Activated naive CD8-positive, alpha-beta T cell (primary cell): Measurements from ENCODE around the gene MEIOB.

Source experiments
- H3K27ac Mint-ChIP-seq: one replicate; pipeline ENCODE4 v1.8.0; 2021; ENCODE audit warnings: mixed read lengths
- H3K27me3 Mint-ChIP-seq: one replicate; pipeline ENCODE4 v1.8.0; 2021; ENCODE audit warnings: mixed read lengths
- H3K36me3 Mint-ChIP-seq: one replicate; pipeline ENCODE4 v1.8.0; 2021; ENCODE audit warnings: mixed read lengths
- H3K4me1 Mint-ChIP-seq: one replicate; pipeline ENCODE4 v1.8.0; 2021; ENCODE audit warnings: low read depth, mixed read lengths
- H3K4me3 Mint-ChIP-seq: one replicate; pipeline ENCODE4 v1.8.0; 2021; ENCODE audit warnings: mild to moderate bottlenecking, mixed read lengths
- H3K9me3 Mint-ChIP-seq: one replicate; pipeline ENCODE4 v1.8.0; 2021; ENCODE audit warnings: low read depth, mixed read lengths

The MEIOB gene

GRCh38 chr16:1912215-1912543, 40.2 kb upstream of the MEIOB start:
- no peaks in the 10 kb centered on the region for H3K9me3 Mint-ChIP-seq
- no peaks in the 10 kb centered on the region for H3K36me3 Mint-ChIP-seq
- H3K27me3 Mint-ChIP-seq, result peaks cover 7% of the 10 kb centered on the region
- H3K27ac Mint-ChIP-seq, result no peak overlapping the region
- peaks cover 2% of the 10 kb centered on the region for H3K4me1 Mint-ChIP-seq
- H3K4me3 Mint-ChIP-seq, result no peak overlapping the region

DNA sequence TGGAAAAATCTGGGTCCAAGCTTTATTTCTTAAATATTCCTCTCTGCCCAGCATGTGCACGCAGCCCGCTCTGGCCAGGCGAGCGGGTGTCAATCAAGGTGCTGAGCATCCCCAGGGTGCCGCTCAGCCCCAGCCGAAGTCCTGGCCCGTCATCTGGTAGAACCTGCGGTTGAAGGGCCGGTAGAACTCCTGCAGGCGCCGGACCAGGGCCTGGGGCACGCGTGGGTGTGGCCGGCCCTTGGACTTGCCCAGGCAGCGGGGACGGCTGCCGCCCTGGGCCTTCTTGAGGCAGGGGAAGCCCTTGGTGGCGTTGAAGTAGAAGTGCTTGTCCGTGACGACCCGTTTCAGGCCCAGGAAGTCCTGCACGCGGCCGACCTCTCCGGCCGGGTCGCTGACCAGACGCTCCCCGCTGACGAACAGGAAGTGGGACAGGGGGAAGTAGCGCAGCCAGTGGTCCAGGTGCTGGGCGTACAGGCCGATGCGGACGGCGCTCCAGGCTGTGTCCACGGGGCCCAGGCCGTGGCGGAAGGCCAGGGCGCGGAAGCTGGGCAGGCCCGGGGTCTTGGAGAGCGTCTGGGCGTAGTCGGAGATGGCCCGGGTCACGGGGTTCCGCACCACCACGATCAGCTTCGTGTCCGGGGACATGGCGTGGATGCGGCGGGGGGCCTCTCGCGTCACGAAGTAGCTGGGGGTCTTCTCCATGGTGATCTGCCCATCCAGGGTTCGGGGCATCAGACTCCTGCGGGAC, 39.7 kb upstream of the MEIOB start:
- no peak overlapping the region for H3K4me3 Mint-ChIP-seq
- no peaks in the 10 kb centered on the region for H3K4me1 Mint-ChIP-seq
- H3K27me3 Mint-ChIP-seq, result peaks cover 4% of the 10 kb centered on the region
- no peaks in the 10 kb centered on the region for H3K36me3 Mint-ChIP-seq
- H3K9me3 Mint-ChIP-seq, result no peaks in the 10 kb centered on the region
- H3K27ac Mint-ChIP-seq, result no peak overlapping the region

DNA sequence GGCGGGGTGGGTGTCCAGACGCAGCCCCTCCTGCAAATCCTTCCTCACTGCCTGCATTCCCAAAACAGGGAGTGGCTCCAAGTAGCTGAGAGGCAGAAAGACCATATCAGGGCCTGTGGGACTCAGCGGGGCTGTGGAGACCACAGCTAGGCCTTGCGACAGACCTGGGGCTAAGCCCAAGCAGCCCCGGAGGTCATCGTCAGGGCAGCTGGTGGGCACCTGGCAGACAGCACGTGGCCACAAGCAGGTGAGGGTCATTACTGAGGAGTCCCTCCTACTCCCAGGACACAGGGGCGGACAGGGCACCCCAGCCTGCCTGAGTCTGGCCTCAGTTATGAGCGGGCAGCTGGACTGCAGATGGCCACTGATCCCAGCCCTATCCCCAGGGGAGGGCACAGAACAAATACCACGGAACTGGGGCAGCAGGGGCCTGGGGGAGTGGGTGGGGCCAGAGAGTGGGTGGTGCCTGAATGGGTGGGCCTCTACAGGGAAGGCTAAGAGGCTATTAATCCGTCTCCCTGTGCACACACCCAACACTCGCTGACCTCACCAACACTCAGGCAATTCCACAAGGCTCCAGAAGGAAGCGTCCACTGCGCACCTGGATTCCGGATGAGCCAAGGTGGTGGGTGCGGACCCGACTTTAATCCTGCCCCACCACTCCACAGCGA, 37.7 kb upstream of the MEIOB start:
- no peaks in the 10 kb centered on the region for H3K9me3 Mint-ChIP-seq
- H3K27me3 Mint-ChIP-seq, result peaks cover 2% of the 10 kb centered on the region
- no peak overlapping the region for H3K4me3 Mint-ChIP-seq
- H3K36me3 Mint-ChIP-seq, result no peaks in the 10 kb centered on the region
- no peaks in the 10 kb centered on the region for H3K4me1 Mint-ChIP-seq
- no peak overlapping the region for H3K27ac Mint-ChIP-seq

- Mint-ChIP-seq H3K27ac (no peak overlapping the region), H3K4me3 (no peak overlapping the region), H3K27me3 (peaks cover 2% of the 10 kb centered on the region), H3K4me1 (no peaks in the 10 kb centered on the region), H3K9me3 (no peaks in the 10 kb centered on the region), H3K36me3 (no peaks in the 10 kb centered on the region)
These were observed 37.0 kb upstream of the MEIOB start for GRCh38 chr16:1908983-1909382.

DNA sequence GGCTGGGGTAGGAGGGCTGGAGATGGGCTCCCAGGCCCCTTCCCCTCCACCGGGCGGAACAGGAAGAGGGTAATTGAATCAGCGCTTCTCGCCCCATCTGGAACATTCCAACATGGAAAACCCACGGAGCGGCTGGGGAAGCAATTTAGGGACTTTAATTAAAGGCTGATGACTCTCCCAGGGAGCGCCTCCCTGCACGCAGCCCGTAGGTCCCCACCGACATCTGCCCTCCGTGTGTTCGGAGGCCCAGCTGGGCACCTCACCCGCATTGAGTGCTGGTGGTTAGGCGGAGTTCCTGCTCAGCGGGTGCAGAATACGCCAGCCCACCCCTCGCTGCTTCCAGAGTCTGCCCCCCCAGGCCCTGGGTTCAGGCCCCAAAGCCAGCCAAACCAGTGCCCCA, 36.2 kb upstream of the MEIOB start:
- Mint-ChIP-seq H3K4me1 (no peaks in the 10 kb centered on the region), H3K36me3 (no peaks in the 10 kb centered on the region), H3K9me3 (no peaks in the 10 kb centered on the region), H3K4me3 (no peak overlapping the region), H3K27me3 (peaks cover 2% of the 10 kb centered on the region), H3K27ac (no peak overlapping the region)

DNA sequence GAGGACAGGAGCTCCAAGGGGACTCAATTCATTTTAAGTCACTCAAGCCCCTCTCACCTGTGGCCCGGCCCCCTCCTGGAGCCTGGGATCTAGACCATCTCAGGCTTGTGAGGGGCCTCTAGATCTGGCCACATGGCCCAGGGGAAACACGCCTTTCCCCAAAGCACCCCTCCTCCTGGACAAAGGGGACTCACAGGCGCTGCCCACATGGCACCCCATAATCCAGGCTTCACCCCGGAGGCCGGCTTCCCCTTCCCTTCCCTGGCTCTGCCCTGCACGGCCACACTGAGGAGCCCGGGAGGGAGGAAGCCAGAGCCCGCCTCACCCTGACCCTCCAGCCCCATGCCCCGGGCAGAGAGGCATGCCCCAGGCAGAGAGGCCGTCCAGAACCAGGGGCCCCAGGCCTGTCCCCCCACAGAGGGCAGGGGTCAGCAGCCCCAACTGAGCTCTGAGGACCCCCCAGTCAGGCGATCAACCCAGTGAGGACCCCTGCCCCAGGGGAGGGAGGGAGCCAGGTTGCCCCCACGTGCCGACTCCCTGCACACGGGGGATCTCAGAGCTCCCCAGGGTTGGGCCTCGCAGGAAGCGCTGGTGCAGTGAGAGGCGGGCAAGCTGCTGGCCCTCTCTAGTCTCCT, 35.4 kb upstream of the MEIOB start:
- Mint-ChIP-seq H3K36me3 (no peaks in the 10 kb centered on the region), H3K27ac (no peak overlapping the region), H3K4me1 (no peaks in the 10 kb centered on the region), H3K9me3 (no peaks in the 10 kb centered on the region), H3K4me3 (no peak overlapping the region), H3K27me3 (peaks cover 2% of the 10 kb centered on the region)

- H3K27me3 Mint-ChIP-seq, result peaks cover 2% of the 10 kb centered on the region
- no peaks in the 10 kb centered on the region for H3K4me1 Mint-ChIP-seq
- H3K9me3 Mint-ChIP-seq, result no peaks in the 10 kb centered on the region
- no peak overlapping the region for H3K4me3 Mint-ChIP-seq
- H3K36me3 Mint-ChIP-seq, result no peaks in the 10 kb centered on the region
- H3K27ac Mint-ChIP-seq, result no peak overlapping the region
These were observed 34.8 kb upstream of the MEIOB start for GRCh38 chr16:1906846-1907165.

- H3K36me3 Mint-ChIP-seq, result no peaks in the 10 kb centered on the region
These were observed 34.3 kb upstream of the MEIOB start for GRCh38 chr16:1906055-1906845.

DNA sequence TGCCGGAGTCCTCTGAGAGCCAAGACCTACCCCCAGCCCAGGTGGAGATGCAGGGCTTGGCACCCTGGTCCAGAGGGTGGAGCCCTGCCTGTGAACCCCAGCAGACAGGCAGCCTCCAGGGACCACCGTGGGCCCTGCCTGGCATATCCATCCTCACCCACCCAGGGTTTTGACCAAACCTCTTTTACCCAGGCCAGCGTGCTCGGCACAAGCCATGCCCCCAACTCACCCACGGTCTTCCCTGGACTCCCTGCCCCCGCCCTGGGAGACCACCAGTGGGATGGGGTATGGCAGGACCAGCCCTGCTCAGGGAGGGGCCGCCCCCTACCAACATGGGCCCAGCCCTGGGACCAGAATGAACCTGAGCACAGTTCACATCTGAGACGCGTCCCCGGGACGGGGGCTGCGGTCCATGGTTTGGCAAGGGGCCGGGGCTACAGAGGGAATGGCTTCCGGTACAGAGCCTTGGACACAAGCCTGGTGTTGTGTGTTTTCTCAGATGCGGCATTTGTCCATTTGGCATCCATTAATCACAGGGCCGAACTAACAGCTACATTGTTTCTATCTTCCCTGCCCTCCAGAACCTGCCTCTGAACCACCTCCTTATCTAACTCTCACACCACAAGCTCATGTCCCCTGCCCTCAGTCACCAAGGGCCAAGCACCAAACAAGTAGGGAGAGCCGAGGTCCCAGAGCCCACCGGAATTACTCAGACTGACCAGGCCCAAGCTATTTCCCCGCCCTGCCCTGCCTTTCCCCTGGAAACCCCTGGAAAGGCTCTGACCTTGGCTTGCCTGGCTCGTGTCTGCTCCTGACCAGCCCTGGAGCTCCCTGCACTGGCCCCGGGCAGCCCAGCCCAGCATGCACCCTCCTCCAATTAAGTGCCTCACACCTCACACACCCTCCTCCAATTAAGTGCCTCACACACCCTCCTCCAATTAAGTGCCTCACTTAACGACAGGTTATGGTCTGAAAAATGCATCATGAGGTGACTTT, 32.2 kb upstream of the MEIOB start:
- H3K27ac Mint-ChIP-seq, result no peak overlapping the region
- no peaks in the 10 kb centered on the region for H3K36me3 Mint-ChIP-seq
- no peaks in the 10 kb centered on the region for H3K9me3 Mint-ChIP-seq
- H3K27me3 Mint-ChIP-seq, result peaks cover 2% of the 10 kb centered on the region
- H3K4me1 Mint-ChIP-seq, result no peaks in the 10 kb centered on the region
- no peak overlapping the region for H3K4me3 Mint-ChIP-seq

More at GRCh38 chr16:1906055-1906845, 34.3 kb upstream of the MEIOB start:
- Mint-ChIP-seq H3K4me1 (no peaks in the 10 kb centered on the region), H3K27ac (no peak overlapping the region), H3K4me3 (no peak overlapping the region), H3K27me3 (peaks cover 2% of the 10 kb centered on the region), H3K9me3 (no peaks in the 10 kb centered on the region)

DNA sequence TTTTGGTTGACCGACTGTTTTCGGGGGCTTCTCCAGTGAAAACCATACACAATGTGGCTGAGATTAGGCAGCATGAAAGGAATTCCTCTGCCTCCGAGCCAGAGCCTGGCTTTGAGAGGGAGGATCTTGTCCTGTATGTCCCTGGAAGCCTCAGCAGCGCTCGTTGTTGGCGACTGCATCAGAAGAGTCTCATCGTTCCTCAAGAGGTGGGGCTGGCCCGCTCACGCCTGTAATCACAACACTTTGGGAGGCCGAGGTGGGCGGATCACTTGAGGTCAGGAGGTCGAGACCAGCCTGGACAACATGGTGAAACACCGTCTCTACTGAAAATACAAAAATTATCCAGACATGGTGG, 31.2 kb upstream of the MEIOB start:
- H3K27ac Mint-ChIP-seq, result no peak overlapping the region
- no peak overlapping the region for H3K4me3 Mint-ChIP-seq
- H3K27me3 Mint-ChIP-seq, result no peaks in the 10 kb centered on the region
- H3K9me3 Mint-ChIP-seq, result no peaks in the 10 kb centered on the region
- no peaks in the 10 kb centered on the region for H3K36me3 Mint-ChIP-seq
- no peaks in the 10 kb centered on the region for H3K4me1 Mint-ChIP-seq

- H3K27ac Mint-ChIP-seq, result no peak overlapping the region
- no peaks in the 10 kb centered on the region for H3K9me3 Mint-ChIP-seq
- no peaks in the 10 kb centered on the region for H3K27me3 Mint-ChIP-seq
- no peaks in the 10 kb centered on the region for H3K4me1 Mint-ChIP-seq
- no peak overlapping the region for H3K4me3 Mint-ChIP-seq
- H3K36me3 Mint-ChIP-seq, result no peaks in the 10 kb centered on the region
These were observed 30.7 kb upstream of the MEIOB start for GRCh38 chr16:1902547-1903219.

- Mint-ChIP-seq H3K27ac (no peak overlapping the region), H3K9me3 (no peaks in the 10 kb centered on the region), H3K4me1 (no peaks in the 10 kb centered on the region), H3K4me3 (no peak overlapping the region), H3K36me3 (no peaks in the 10 kb centered on the region), H3K27me3 (no peaks in the 10 kb centered on the region)
These were observed 28.4 kb upstream of the MEIOB start for GRCh38 chr16:1900452-1900774.

DNA sequence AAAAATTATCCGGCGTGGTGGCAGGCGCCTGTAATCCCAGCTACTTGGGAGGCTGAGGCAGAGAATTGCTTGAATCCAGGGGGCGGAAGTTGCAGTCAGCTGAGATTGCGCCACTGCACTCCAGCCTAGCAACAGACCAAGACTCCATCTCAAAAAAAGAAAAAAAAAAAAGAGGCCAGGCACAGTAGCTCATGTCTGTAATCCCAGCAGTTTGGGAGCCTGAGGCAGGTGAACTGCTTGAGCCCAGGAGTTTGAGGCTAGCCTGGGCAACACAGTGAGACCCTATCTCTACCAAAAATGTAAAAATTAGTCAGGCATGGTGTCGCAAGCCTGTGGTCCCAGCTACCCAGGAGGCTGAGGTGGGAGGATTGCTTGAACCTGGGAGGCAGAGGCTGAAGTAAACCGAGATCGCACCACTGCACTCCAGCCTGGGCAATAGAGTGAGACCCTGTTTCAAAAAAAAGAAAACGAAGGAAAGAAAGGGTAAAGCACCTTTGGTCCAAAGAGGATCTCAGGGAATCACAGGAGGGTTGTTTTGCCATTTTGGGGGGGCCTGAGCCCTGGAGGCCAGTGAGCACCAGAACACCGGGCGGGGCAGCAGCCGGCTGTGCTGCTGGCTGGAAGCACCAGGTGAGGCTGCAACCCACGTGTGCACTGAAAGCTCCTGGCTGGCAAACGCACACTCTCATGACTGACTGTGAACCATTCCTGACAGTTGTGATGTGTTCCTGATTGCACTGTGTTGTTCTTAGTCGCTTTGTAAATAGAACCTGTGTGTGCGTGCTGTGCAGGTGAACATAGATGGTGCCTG, 27.9 kb upstream of the MEIOB start:
- Mint-ChIP-seq H3K27ac (no peak overlapping the region), H3K27me3 (no peaks in the 10 kb centered on the region), H3K36me3 (no peaks in the 10 kb centered on the region), H3K4me1 (no peaks in the 10 kb centered on the region), H3K4me3 (no peak overlapping the region), H3K9me3 (no peaks in the 10 kb centered on the region)
